RPMI7951 (cell line): Measurements from ENCODE around the gene FEM1A. TPM values are rescaled to one million over a fixed set of nuclear protein-coding genes. Genes with fewer than 3 reads are reported as not detected.
"Not testable (repeated sequence)": the region's sequence is repeated elsewhere in the genome, so short reads cannot be mapped to it uniquely, and the experiment has no call there.

ENCODE experiments used
- DNase-seq: peaks from one replicate; pipeline ENCODE4 v3.0.0-alpha.2; 2012; ENCODE audit warnings: low read depth
- total RNA-seq: library from RNA; depleted of rRNA; stranded (reverse); fragments of >200 nt; shearing (Covaris generic); gene quantifications from 2 replicates; pipeline ENCODE4 v1.2.3, GENCODE V29; 2014

FEM1A gene
- total RNA-seq, 1 experiment from 2014 or later: 6.7 TPM

GRCh38 chr19:4773047-4773640, 18.4 kb upstream of the FEM1A start:
- DNase-seq: peak; percentile 47

GRCh38 chr19:4774136-4774535, 17.4 kb upstream of the FEM1A start:
- no peak for DNase-seq

DNA sequence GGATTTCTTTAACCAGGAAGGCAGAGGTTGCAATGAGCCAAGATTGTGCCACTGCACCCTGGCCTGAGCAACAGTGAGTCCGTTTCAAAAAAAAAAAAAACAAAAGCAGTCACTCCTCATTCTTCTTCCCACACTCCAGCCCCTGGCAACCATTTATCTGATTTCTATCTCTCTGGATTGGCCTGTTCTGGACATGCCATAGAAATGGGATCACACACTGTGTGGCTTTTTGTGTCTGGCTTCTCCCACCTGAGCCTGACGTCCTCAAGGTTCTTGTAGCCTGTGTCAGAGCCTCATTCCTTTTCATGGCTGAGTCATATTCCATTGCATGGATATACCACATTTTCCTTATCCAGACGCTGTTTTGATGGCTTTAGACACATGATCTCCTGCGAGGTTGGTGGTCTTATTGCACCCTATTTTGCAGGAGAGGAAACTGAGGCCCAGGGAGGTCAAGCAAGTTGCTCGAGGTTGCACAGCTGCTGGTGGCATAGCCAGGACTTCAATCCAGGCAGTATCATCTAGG, 15.8 kb upstream of the FEM1A start:
- DNase-seq: peak; percentile 17

DNA sequence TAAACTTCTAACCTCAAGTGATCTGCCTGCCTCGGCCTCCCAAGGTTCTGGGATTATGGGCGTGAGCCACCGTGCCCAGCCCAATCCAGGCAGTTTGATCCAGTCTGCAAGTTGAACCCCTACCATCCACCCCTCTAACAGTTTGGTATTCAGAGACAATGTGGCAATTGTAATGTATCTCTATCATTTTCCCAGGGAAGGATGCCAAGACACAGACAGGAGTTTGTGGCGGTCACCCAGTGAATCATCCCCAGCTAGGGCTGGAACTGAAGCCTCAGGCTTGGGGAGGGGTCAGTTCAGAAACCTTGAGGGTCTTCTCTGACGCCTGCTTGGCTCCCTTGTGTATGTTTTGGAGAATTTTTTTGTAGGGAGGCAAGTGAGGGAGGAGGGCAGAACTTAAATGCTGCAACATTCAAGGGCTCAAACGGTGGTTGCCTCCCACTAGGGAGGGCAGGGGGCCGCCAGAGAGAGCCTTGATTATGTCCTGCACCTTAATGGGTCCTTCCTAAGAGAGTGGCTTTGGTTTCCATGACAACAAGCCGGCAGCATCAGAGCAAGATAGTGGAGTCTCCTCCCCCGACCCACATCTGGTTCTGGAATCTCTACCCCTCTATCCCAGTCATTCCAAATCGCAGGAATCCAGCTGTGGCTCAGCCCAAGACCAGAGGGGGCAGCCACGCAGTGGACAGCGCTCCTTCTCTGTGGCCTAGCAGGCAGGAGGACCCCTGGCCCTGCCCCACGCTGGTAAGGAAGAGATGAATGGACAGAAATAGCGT, 14.9 kb upstream of the FEM1A start:
- peak; percentile 64 for DNase-seq

- DNase-seq: not testable (repeated sequence)
Observed at GRCh38 chr19:4778124-4778523, 13.4 kb upstream of the FEM1A start.

DNA sequence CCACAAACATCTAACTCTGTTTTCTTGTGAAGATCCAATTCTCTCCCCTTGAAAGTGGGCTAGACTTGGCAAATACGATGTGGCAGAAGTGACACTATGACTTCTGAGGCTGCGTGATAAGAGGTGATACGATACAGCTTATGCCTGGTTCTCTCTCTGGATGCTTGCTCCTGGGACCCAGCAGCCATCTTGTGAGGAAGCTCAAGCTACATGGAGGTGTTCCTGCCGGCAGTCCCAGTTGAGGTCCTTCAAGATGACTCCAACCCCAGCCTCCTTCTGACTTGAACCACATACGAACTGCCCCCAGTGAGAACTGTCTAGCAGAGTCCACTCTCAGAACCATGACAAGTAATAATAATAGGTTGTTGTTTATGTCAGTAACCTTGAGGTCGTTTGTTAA, 10.7 kb upstream of the FEM1A start:
- no peak for DNase-seq

GRCh38 chr19:4781801-4782200, 9.7 kb upstream of the FEM1A start:
- no peak for DNase-seq

DNA sequence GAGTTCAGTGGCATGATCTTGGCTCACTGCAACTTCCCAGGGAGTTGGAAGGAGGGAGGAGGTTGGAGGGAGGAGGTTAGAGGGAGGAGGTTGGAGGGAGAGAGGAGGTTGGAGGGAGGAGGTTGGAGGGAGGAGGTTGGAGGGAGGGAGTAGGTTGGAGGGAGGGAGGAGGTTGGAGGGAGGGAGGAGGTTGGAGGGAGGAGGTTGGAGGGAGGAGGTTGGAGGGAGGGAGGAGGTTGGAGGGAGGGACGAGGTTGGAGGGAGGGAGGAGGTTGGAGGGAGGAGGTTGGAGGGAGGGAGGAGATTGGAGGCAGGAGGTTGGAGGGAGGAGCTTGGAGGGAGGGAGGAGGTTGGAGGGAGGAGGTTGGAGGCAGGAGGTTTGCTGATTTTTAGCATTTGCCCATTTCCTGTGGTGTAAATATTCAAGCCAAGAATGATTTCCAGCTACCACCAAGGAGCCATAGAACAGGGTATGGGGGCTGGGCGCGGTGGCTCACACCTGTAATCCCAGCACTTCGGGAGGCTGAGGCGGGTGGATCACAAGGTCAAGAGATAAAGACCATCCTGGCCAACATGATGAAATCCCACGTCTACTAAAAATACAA, 5.0 kb upstream of the FEM1A start:
- DNase-seq: not testable (repeated sequence)

DNA sequence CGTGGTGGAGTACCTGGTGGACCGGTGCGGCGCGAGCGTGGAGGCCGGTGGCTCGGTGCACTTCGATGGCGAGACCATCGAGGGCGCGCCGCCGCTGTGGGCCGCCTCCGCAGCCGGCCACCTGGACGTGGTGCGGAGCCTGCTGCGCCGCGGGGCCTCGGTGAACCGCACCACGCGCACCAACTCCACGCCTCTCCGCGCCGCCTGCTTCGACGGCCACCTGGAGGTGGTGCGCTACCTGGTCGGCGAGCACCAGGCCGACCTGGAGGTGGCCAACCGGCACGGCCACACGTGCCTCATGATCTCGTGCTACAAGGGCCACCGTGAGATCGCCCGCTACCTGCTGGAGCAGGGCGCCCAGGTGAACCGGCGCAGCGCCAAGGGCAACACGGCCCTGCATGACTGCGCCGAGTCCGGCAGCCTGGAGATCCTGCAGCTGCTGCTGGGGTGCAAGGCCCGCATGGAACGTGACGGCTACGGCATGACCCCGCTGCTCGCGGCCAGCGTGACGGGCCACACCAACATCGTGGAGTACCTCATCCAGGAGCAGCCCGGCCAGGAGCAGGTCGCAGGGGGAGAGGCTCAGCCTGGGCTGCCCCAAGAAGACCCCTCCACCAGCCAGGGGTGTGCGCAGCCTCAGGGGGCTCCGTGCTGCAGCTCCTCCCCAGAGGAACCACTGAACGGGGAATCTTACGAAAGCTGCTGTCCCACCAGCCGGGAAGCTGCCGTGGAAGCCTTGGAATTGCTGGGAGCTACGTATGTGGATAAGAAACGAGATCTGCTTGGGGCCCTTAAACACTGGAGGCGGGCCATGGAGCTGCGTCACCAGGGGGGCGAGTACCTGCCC, 708 bp downstream of the FEM1A start:
- DNase-seq: not testable (repeated sequence)

DNA sequence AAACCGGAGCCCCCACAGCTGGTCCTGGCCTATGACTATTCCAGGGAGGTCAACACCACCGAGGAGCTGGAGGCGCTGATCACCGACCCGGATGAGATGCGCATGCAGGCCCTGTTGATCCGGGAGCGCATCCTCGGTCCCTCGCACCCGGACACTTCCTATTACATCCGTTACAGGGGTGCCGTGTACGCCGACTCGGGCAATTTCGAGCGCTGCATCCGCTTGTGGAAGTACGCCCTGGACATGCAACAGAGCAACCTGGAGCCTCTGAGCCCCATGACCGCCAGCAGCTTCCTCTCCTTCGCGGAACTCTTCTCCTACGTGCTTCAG, 1.3 kb downstream of the FEM1A start:
- DNase-seq: not testable (repeated sequence)

GRCh38 chr19:4793278-4793677, 1.7 kb downstream of the FEM1A start:
- not testable (repeated sequence) for DNase-seq

- DNase-seq: no peak
Observed at GRCh38 chr19:4794971-4795370, 3.4 kb downstream of the FEM1A start.

DNA sequence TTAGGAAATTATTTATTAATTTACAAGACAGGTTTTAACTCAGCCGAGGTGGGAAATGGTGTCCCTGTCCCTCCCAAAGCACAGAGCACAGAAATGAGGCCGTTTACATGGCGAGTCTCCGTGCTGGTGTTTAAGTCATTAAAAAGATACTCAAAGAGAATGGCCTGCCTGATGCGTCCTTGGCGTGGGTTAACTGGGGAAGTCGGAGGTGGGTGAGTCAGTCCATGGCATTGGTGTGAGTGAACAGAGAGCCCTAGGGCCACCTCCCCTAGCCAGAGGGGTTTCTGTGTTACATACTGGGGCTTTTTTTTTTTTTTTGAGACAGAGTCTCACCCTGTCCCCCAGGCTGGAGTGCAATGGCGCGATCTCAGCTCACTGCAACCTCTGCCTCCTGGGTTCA, 3.9 kb downstream of the FEM1A start:
- DNase-seq: peak; percentile 27

DNA sequence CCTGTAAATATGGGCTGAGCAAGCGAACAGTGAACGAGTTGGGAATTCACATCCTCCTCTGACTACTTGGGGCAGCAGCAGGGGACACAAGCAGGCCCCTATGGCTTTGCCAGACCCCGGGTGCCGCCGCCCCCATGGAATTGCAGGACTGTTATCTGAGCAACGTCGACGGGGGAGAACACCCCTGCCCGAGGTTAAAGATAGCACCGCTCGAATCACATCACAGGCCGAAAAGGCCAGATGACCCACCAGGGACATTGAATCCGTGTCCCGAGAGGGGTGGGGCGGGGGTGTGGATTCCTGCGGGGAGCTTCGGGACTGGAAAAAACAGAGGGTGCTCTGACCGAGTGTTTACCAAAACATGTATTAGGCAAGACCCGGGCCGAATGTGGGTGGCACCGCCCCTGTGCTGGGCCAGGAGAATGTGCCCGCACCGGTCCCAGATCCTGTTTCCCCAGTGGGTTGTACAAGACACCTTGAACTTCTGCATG, 9.1 kb downstream of the FEM1A start:
- DNase-seq: no peak

- no peak for DNase-seq
Observed at GRCh38 chr19:4801085-4801619, 9.6 kb downstream of the FEM1A start.

DNA sequence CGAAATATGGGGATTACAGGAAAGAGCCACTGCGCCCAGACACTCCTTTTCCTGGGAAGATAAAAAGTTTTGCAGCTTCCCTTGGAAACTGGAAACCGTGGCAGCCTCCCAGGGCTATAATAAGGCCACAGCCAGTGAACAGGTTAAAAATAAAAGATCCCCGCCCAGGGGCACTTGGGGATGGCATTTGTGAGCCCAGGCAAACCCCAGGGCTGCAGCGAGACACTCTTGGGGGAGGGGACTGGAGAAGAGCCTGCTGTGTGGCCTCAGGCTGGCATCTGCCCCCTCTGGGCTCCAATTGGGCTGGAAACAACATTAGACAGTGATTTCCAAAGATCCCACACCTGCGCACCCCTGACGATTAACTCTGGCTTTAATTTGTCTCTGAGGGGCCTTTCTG, 11.2 kb downstream of the FEM1A start:
- DNase-seq: no peak

DNA sequence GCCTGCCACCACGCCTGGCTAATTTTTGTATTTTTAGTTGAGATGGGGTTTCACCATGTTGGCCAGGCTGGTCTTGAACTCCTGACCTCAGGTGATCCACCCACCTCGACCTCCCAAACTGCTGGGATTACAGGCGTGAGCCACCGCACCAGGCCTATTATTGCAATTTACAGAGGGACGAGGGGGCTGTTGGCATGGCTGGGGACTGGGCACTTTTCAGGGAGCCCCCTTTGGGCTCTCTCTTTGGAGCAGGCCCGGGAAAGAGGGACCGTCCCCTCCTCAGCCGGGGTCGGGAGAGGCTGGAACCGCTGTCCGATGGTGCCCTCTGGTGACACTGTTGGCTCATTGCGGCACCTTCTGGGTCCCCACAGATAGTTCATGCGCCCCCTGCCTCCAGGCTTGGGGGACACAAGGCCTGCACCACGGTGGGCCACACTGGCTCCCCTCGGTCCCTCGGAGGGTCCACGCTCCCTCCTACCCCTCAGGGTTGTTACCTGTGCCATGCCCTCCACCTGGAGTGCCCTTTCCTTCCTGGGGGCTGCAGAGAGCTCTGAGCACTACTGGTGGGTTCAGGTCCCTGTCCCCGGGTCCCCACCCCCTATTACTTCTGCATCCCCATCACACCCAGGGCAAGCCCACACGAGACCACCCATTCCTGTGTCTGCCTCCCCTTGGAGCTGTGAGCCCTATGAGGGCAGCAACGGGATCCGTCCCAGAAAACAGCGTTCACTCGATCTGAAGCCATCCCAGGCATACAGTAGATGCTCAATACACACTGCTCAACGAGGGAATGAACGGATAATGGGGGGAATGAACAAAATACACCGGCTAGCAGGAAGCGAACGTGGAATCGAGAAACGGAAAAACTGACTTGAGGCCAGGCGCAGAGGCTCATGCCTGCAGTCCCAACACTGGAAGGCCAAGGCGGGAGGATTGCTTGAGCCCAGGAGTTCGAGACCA, 12.5 kb downstream of the FEM1A start:
- peak; percentile 46 for DNase-seq

GRCh38 chr19:4805140-4805539, 13.6 kb downstream of the FEM1A start:
- DNase-seq: not testable (repeated sequence)

DNA sequence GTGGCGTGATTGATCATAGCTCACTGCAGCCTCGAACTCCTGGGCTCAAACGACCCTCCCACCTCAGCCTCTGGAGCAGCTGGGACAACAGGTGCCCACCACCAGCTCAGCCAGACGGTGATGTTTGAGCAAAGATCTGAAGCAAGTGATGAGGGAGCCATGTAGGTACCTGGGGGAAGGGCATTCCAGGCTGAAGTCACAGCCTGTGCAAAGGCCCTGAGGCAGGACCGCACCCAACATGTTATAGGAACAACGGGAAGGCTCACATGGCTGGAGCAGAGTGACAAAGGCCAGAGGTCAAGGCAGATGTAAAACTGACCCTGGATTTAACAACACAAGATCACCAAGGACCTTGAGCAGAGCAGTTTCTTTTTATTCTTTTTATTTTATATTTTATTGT, 14.8 kb downstream of the FEM1A start:
- DNase-seq: no peak

- no peak for DNase-seq
Observed at GRCh38 chr19:4807188-4807587, 15.7 kb downstream of the FEM1A start.
